DOHH2 (cell line): ENCODE measurements around the gene RAD51AP1.

Experiments used
- H3F3A ChIP-seq: fragments of 200-600 bp; sonication (generic), shearing (Covaris generic); 2 replicates; pipeline ENCODE4 v1.6.0; 2016; ENCODE audit warnings: antibody characterized with exemption, mild to moderate bottlenecking; ENCODE audit not compliant: control insufficient read depth, insufficient read depth
- H3K27ac ChIP-seq: fragments of 200-600 bp; sonication (generic); 2 replicates; pipeline ENCODE4 v1.5.1; 2014; ENCODE audit warnings: low read depth, mild to moderate bottlenecking, low read length, moderate library complexity
- H3K27me3 ChIP-seq: fragments of 200-600 bp; sonication (generic); 2 replicates; pipeline ENCODE4 v1.6.1; 2014; ENCODE audit warnings: mild to moderate bottlenecking, low read length, mixed read lengths; ENCODE audit not compliant: control insufficient read depth
- H3K36me3 ChIP-seq: fragments of 200-600 bp; sonication (generic); 2 replicates; pipeline ENCODE4 v1.6.1; 2014; ENCODE audit warnings: mild to moderate bottlenecking, low read length, moderate library complexity, mixed read lengths; ENCODE audit not compliant: control insufficient read depth
- H3K4me1 ChIP-seq: fragments of 200-600 bp; sonication (generic); 2 replicates; pipeline ENCODE4 v1.6.1; 2014; ENCODE audit warnings: mild to moderate bottlenecking, low read length, mixed read lengths; ENCODE audit not compliant: control insufficient read depth
- H3K4me2 ChIP-seq: fragments of 200-600 bp; sonication (generic); 2 replicates; pipeline ENCODE4 v1.6.0; 2014; ENCODE audit warnings: mild to moderate bottlenecking, low read length, moderate library complexity
- H3K4me3 ChIP-seq: fragments of 200-600 bp; sonication (generic); 2 replicates; pipeline ENCODE4 v1.5.1; 2014; ENCODE audit warnings: mild to moderate bottlenecking, low read length, mixed read lengths
- H3K79me2 ChIP-seq: fragments of 200-600 bp; sonication (generic); 2 replicates; pipeline ENCODE4 v1.6.1; 2014; ENCODE audit warnings: mild to moderate bottlenecking, low read length, mixed read lengths; ENCODE audit not compliant: control insufficient read depth
- H3K9me2 ChIP-seq: fragments of 200-600 bp; sonication (generic); replicated peaks from 2 replicates; pipeline ENCODE4 v1.6.1; 2014; ENCODE audit warnings: mild to moderate bottlenecking, low read length, mixed read lengths; ENCODE audit not compliant: control insufficient read depth
- H3K9me3 ChIP-seq: fragments of 200-600 bp; sonication (generic); 2 replicates; pipeline ENCODE4 v1.6.1; 2014; ENCODE audit warnings: antibody characterized with exemption, low read length, mixed read lengths; ENCODE audit not compliant: control insufficient read depth, insufficient read depth
- H4K20me1 ChIP-seq: fragments of 200-600 bp; sonication (generic); 2 replicates; pipeline ENCODE4 v1.6.0; 2014; ENCODE audit warnings: low read depth, mild to moderate bottlenecking, antibody characterized with exemption, low read length, moderate library complexity; ENCODE audit not compliant: control insufficient read depth, insufficient read depth
- EZH2phosphoT487 ChIP-seq: fragments of 200-600 bp; sonication (generic); IDR thresholded peaks from 2 replicates; pipeline ENCODE4 v1.6.1; 2017; ENCODE audit warnings: borderline replicate concordance, mild to moderate bottlenecking, antibody characterized with exemption, low read length, moderate library complexity, mixed read lengths
- TF ChIP-seq, protein P1 (sequence below): fragments of 200-600 bp; sonication (generic); IDR thresholded peaks from one replicate; pipeline ENCODE4 v1.5.1; 2014; ENCODE audit warnings: antibody characterized with exemption, mild to moderate bottlenecking, low read depth, low read length; ENCODE audit not compliant: poor library complexity, severe bottlenecking

The RAD51AP1 gene

DNA sequence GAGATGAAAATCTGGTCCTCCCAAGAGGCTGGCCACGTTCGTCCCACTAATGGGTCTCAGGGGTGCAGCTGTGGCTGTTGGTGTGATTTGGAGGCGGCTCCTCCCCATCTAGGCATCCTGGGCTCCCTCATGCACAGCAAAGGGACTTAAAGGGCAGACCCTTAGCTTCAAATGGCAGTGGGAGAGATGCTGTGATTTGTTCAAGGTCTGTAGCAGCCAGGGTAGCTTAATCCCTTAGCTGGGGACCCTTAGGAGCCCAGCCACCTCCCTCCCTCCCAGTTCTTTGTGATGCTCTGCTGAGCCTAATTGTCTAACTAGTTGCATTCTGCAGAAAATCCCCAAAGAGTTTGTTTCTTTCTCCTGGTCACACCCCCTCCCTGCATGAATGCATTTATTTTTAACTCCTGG, 41.6 kb downstream of the RAD51AP1 start:
- Histone ChIP-seq H4K20me1 (no peaks in the 10 kb centered on the region), H3F3A (no peaks in the 10 kb centered on the region), H3K27me3 (peaks cover 12% of the 10 kb centered on the region), H3K27ac (no peak overlapping the region), H3K4me1 (no peaks in the 10 kb centered on the region), H3K4me3 (no peak overlapping the region), H3K79me2 (no peaks in the 10 kb centered on the region), H3K9me2 (no peaks in the 10 kb centered on the region), H3K4me2 (no peak overlapping the region), H3K36me3 (no peaks in the 10 kb centered on the region), H3K9me3 (no peaks in the 10 kb centered on the region)
- TF ChIP-seq, protein P1, sequence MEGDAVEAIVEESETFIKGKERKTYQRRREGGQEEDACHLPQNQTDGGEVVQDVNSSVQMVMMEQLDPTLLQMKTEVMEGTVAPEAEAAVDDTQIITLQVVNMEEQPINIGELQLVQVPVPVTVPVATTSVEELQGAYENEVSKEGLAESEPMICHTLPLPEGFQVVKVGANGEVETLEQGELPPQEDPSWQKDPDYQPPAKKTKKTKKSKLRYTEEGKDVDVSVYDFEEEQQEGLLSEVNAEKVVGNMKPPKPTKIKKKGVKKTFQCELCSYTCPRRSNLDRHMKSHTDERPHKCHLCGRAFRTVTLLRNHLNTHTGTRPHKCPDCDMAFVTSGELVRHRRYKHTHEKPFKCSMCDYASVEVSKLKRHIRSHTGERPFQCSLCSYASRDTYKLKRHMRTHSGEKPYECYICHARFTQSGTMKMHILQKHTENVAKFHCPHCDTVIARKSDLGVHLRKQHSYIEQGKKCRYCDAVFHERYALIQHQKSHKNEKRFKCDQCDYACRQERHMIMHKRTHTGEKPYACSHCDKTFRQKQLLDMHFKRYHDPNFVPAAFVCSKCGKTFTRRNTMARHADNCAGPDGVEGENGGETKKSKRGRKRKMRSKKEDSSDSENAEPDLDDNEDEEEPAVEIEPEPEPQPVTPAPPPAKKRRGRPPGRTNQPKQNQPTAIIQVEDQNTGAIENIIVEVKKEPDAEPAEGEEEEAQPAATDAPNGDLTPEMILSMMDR = no peak
- no peak for TF ChIP-seq EZH2phosphoT487

- TF ChIP-seq, protein P1 = no peak
- TF ChIP-seq EZH2phosphoT487 = no peak
- Histone ChIP-seq H3K27me3 (peaks cover 10% of the 10 kb centered on the region), H3K27ac (no peak overlapping the region), H4K20me1 (no peaks in the 10 kb centered on the region), H3F3A (no peaks in the 10 kb centered on the region), H3K4me2 (no peak overlapping the region), H3K9me3 (no peaks in the 10 kb centered on the region), H3K4me1 (no peaks in the 10 kb centered on the region), H3K4me3 (no peak overlapping the region), H3K9me2 (no peaks in the 10 kb centered on the region), H3K36me3 (no peaks in the 10 kb centered on the region), H3K79me2 (no peaks in the 10 kb centered on the region)
These were observed 45.6 kb downstream of the RAD51AP1 start for GRCh38 chr12:4584281-4584680.

DNA sequence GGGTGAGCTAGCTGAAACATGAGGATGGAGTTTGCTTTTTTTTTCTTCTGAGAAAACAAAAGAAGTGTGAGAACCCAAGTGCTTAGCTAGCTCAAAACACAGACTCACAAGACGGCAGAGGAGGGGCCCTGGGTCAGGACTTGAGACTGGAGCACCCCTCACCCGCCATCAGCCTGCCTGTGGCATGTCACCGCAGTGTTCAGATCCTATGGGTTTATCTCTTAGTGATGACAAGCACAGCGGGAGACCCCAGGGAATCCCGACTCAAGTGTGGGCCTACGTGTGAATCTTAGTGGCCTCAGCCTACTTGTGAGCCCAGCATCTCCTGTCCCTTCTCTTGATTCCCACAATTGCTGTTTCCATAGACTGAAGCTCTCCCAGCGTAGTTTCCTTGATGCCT, 46.2 kb downstream of the RAD51AP1 start:
- no peak for TF ChIP-seq EZH2phosphoT487
- TF ChIP-seq, protein P1 = no peak
- H3K27me3 ChIP-seq = peaks cover 9% of the 10 kb centered on the region
- no peaks in the 10 kb centered on the region for H3F3A ChIP-seq
- H3K27ac ChIP-seq = no peak overlapping the region
- no peak overlapping the region for H3K4me3 ChIP-seq
- no peak overlapping the region for H3K4me2 ChIP-seq
- no peaks in the 10 kb centered on the region for H3K36me3 ChIP-seq
- no peaks in the 10 kb centered on the region for H3K9me3 ChIP-seq
- no peaks in the 10 kb centered on the region for H3K4me1 ChIP-seq
- H3K9me2 ChIP-seq = no peaks in the 10 kb centered on the region
- no peaks in the 10 kb centered on the region for H4K20me1 ChIP-seq
- H3K79me2 ChIP-seq = no peaks in the 10 kb centered on the region

- Histone ChIP-seq H3K9me2 (no peaks in the 10 kb centered on the region), H3K27me3 (peaks cover 6% of the 10 kb centered on the region; the same call in 1 of the 2 replicates), H3K9me3 (no peaks in the 10 kb centered on the region), H3K79me2 (no peaks in the 10 kb centered on the region), H4K20me1 (no peaks in the 10 kb centered on the region), H3K27ac (no peak overlapping the region), H3K36me3 (no peaks in the 10 kb centered on the region), H3K4me3 (no peak overlapping the region), H3F3A (no peaks in the 10 kb centered on the region), H3K4me1 (no peaks in the 10 kb centered on the region), H3K4me2 (no peak overlapping the region)
- no peak for TF ChIP-seq EZH2phosphoT487
- TF ChIP-seq, protein P1 = no peak
These were observed 47.8 kb downstream of the RAD51AP1 start for GRCh38 chr12:4586500-4586899.
